Measurements from ENCODE around the gene ADCY5.

Gene ADCY5

DNA sequence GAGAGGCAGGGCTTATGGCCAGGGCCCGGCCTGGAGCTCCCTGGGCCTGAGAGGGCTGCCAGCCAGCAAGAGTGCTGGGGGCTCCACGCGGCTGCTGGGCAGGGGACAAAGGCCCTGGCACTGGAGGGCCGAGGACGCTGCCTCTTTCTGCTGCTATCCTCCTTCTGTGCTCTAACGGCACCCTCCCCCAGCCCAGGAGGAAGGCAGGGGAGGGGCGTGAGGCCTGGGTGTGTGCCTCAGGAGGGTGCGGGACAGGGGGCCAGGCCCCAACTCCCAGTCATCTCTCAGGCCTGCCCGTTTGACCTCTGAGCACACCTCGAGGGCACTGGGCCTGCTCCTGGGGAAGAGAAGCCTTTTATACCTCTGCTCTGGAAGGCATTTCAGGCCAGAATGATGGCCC is 115.5 kb downstream of the ADCY5 start:
- H3K36me3 ChIP-seq (ENCODE audit: low read depth), result no peaks in the 10 kb centered on the region
- peak; percentile 18 for DNase-seq (ENCODE audit: low spot score)
- H3K4me3 ChIP-seq (ENCODE audit: severe bottlenecking), result no peak overlapping the region
- H3K27ac ChIP-seq (ENCODE audit: poor library complexity, severe bottlenecking), result no peak overlapping the region
- H3K9me3 ChIP-seq (ENCODE audit: severe bottlenecking), result no peaks in the 10 kb centered on the region
- TF ChIP-seq, protein P1, sequence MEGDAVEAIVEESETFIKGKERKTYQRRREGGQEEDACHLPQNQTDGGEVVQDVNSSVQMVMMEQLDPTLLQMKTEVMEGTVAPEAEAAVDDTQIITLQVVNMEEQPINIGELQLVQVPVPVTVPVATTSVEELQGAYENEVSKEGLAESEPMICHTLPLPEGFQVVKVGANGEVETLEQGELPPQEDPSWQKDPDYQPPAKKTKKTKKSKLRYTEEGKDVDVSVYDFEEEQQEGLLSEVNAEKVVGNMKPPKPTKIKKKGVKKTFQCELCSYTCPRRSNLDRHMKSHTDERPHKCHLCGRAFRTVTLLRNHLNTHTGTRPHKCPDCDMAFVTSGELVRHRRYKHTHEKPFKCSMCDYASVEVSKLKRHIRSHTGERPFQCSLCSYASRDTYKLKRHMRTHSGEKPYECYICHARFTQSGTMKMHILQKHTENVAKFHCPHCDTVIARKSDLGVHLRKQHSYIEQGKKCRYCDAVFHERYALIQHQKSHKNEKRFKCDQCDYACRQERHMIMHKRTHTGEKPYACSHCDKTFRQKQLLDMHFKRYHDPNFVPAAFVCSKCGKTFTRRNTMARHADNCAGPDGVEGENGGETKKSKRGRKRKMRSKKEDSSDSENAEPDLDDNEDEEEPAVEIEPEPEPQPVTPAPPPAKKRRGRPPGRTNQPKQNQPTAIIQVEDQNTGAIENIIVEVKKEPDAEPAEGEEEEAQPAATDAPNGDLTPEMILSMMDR (IDR thresholded peaks at IDR 0.05; ENCODE audit: poor library complexity, severe bottlenecking), result no peak
- ATAC-seq (ENCODE audit: low read depth), result no peak
- H3K27me3 ChIP-seq (ENCODE audit: insufficient read depth, poor library complexity, severe bottlenecking), result no peaks in the 10 kb centered on the region
- no peaks in the 10 kb centered on the region for H3K4me1 ChIP-seq (ENCODE audit: insufficient read depth, poor library complexity, severe bottlenecking)

DNA sequence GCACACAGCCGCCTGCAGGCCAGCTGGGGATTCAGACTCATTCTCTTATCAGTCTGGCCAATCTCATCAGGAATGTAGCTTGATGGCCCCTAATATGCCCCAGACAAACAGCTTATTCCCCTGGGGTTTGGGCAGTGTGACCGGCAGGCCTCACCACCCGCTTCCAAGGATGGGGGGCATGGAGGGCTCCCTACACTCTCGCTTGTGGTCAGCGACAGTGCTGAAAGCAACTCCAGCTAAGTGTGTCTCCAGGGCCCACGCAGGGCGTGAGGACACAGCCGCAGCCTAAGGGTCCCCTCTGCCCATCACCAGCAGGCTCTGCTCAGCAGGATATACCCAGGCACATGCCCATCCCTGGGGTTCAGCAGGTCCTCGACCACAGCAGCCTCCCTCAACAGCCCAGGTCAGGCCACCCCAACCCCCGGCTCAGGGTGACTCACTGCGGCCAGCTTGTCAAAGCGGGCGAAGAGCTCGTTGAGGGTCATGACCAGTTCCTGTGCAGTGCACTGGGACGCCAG is 116.7 kb downstream of the ADCY5 start:
- DNase-seq (ENCODE audit: low spot score) (peak; percentile 51), ATAC-seq (ENCODE audit: low read depth) (no peak)
- Histone ChIP-seq H3K36me3 (ENCODE audit: low read depth) (no peaks in the 10 kb centered on the region), H3K4me1 (ENCODE audit: insufficient read depth, poor library complexity, severe bottlenecking) (no peaks in the 10 kb centered on the region), H3K27me3 (ENCODE audit: insufficient read depth, poor library complexity, severe bottlenecking) (no peaks in the 10 kb centered on the region), H3K4me3 (ENCODE audit: severe bottlenecking) (no peak overlapping the region), H3K9me3 (ENCODE audit: severe bottlenecking) (no peaks in the 10 kb centered on the region), H3K27ac (ENCODE audit: poor library complexity, severe bottlenecking) (no peak overlapping the region)
- TF ChIP-seq, protein P1 (IDR thresholded peaks at IDR 0.05; ENCODE audit: poor library complexity, severe bottlenecking), result no peak

DNA sequence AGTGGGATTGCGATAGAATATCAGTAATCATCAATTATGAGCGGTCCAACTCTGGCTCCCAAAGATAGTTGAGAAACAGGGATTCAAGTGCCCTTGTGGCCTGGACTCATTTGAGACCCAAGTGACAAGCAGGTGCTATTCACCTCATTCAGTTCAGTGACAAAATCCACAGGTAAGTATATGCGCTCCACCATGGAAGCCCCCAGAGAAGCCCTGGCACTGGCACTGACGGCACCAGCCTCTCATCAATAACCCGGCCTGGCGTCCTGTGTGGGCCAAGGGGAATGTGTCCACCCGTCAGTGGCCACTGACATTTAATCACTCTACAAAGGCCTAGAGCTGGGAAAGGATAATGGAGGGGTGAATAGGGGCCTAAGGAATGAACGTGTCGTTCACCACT is 117.2 kb downstream of the ADCY5 start:
- Histone ChIP-seq H3K27ac (ENCODE audit: poor library complexity, severe bottlenecking) (no peak overlapping the region), H3K4me1 (ENCODE audit: insufficient read depth, poor library complexity, severe bottlenecking) (no peaks in the 10 kb centered on the region), H3K9me3 (ENCODE audit: severe bottlenecking) (no peaks in the 10 kb centered on the region), H3K4me3 (ENCODE audit: severe bottlenecking) (no peak overlapping the region), H3K27me3 (ENCODE audit: insufficient read depth, poor library complexity, severe bottlenecking) (no peaks in the 10 kb centered on the region), H3K36me3 (ENCODE audit: low read depth) (no peaks in the 10 kb centered on the region)
- TF ChIP-seq, protein P1 (IDR thresholded peaks at IDR 0.05; ENCODE audit: poor library complexity, severe bottlenecking), result no peak
- DNase-seq (ENCODE audit: low spot score) (peak; percentile 28), ATAC-seq (ENCODE audit: low read depth) (no peak)

DNA sequence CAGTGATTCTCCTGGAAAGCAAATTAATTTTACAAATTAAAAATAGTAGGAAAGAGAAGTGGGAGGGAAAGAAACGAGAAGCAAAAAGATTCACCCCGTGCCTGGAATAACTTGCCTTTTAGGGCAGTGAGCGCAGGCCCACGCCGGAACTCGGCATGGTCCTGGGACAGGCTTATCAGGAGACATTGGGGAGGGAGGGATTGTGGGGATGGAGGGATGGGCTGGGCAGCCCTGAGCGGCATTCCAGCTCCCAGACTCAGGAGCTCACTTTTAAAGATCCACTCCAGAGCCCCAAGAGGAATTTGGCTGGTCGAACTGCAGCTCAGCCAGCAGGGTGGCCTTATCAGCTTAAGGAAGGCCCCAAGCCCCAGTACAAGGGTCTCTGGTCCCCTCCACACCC is 117.9 kb downstream of the ADCY5 start:
- no peaks in the 10 kb centered on the region for H3K9me3 ChIP-seq (ENCODE audit: severe bottlenecking)
- no peaks in the 10 kb centered on the region for H3K36me3 ChIP-seq (ENCODE audit: low read depth)
- ATAC-seq (ENCODE audit: low read depth) (no peak), DNase-seq (ENCODE audit: low spot score) (no peak)
- H3K4me1 ChIP-seq (ENCODE audit: insufficient read depth, poor library complexity, severe bottlenecking), result no peaks in the 10 kb centered on the region
- no peak overlapping the region for H3K4me3 ChIP-seq (ENCODE audit: severe bottlenecking)
- TF ChIP-seq, protein P1 (IDR thresholded peaks at IDR 0.05; ENCODE audit: poor library complexity, severe bottlenecking), result no peak
- H3K27ac ChIP-seq (ENCODE audit: poor library complexity, severe bottlenecking), result no peak overlapping the region
- H3K27me3 ChIP-seq (ENCODE audit: insufficient read depth, poor library complexity, severe bottlenecking), result no peaks in the 10 kb centered on the region

DNA sequence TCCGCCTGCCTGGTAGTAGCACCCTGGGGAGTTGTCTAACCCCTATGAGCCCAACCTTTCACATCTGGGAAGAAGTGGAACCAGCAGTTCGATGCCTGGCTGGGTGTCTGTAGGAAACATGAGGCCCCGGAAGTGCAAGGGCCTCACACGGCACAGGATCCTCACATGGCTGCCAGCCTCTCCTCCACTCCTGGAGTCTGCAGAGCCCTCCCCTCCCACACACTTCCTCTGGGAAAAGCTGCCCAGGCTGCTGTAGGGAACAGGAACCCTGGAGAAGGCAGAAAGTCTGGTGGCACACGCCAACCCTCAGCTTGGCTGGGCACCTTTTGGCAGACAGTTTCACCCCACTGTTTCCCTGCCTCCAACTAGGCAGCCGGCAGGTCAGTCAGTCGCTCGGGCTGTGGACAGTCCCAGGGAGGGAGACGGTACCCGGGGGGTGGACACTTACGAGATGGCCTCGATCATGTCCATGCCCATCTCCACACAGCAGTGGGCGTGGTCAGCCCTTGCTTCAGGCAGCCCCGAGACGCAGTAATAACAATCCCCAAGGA is 118.4 kb downstream of the ADCY5 start:
- no peak for ATAC-seq (ENCODE audit: low read depth)
- TF ChIP-seq, protein P1 (IDR thresholded peaks at IDR 0.05; ENCODE audit: poor library complexity, severe bottlenecking), result no peak

More for the DNA sequence above, 118.4 kb downstream of the ADCY5 start:
- Histone ChIP-seq H3K27me3 (ENCODE audit: insufficient read depth, poor library complexity, severe bottlenecking) (no peaks in the 10 kb centered on the region), H3K4me3 (ENCODE audit: severe bottlenecking) (no peak overlapping the region), H3K27ac (ENCODE audit: poor library complexity, severe bottlenecking) (no peak overlapping the region), H3K9me3 (ENCODE audit: severe bottlenecking) (no peaks in the 10 kb centered on the region), H3K36me3 (ENCODE audit: low read depth) (no peaks in the 10 kb centered on the region), H3K4me1 (ENCODE audit: insufficient read depth, poor library complexity, severe bottlenecking) (no peaks in the 10 kb centered on the region)
- peak; percentile 56 for DNase-seq (ENCODE audit: low spot score)
